ENCODE measurements around the gene C3orf20. TPM values are rescaled to one million over a fixed set of nuclear protein-coding genes. Genes with fewer than 3 reads are reported as not detected.
A peak's percentile ranks its signal among the peaks of the same experiment; 100 is the strongest.

Gene C3orf20
- total RNA-seq, 1 experiment from 2014 or later = not detected

DNA sequence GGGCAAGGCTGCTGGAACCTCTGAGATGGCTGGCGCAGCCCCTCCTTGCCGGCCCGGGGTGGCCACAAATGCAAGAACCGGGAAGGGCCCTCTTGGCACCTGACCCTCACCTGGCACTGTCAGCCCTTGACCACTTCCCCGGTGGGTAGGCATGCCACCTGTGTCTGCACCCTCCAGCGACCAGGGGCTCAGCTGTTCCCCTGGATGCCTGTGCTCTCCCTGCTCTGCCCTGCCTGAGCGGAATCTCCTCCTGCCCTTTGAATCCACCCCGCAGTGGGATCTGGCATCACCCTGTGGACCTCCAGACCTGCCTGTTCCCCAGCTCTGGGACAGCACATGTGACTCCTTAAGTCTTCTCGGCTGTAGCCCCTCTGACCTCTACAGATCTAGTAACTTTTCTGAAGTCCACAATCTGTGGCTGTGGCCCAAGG lies 117.8 kb downstream of the C3orf20 start:
- Mint-ChIP-seq H3K36me3 (no peaks in the 10 kb centered on the region), H3K4me1 (peaks cover 18% of the 10 kb centered on the region), H3K4me3 (no peak overlapping the region), H3K27me3 (ENCODE audit: low read depth) (no peaks in the 10 kb centered on the region), H3K9me3 (no peaks in the 10 kb centered on the region), H3K27ac (peak overlapping the region; percentile 15; the same call in 1 of the 2 replicates)
- TF ChIP-seq OVOL2 (CRISPR knock-in tag; IDR thresholded peaks at IDR 0.05; ENCODE audit: borderline replicate concordance) (no peak), ZBTB21 (CRISPR knock-in tag; IDR thresholded peaks at IDR 0.05; ENCODE audit: borderline replicate concordance) (no peak), ZNF416 (CRISPR knock-in tag; IDR thresholded peaks at IDR 0.05) (no peak), EMX1 (CRISPR knock-in tag; IDR thresholded peaks at IDR 0.05) (no peak), GABPB1 (CRISPR knock-in tag; IDR thresholded peaks at IDR 0.05) (no peak), KAT7 (CRISPR knock-in tag; IDR thresholded peaks at IDR 0.05; ENCODE audit: borderline replicate concordance) (no peak), JAZF1 (CRISPR knock-in tag; IDR thresholded peaks at IDR 0.05) (no peak), NFE2L1 (CRISPR knock-in tag; IDR thresholded peaks at IDR 0.05) (no peak), FOXP1 (CRISPR knock-in tag; IDR thresholded peaks at IDR 0.05; ENCODE audit: borderline replicate concordance) (no peak), GRHL2 (CRISPR knock-in tag; IDR thresholded peaks at IDR 0.05; ENCODE audit: insufficient replicate concordance, severe bottlenecking) (no peak)
- TF ChIP-seq, protein P1, sequence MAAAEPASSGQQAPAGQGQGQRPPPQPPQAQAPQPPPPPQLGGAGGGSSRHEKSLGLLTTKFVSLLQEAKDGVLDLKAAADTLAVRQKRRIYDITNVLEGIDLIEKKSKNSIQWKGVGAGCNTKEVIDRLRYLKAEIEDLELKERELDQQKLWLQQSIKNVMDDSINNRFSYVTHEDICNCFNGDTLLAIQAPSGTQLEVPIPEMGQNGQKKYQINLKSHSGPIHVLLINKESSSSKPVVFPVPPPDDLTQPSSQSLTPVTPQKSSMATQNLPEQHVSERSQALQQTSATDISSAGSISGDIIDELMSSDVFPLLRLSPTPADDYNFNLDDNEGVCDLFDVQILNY (CRISPR knock-in tag; IDR thresholded peaks at IDR 0.05) = no peak
- TF ChIP-seq, protein P2, sequence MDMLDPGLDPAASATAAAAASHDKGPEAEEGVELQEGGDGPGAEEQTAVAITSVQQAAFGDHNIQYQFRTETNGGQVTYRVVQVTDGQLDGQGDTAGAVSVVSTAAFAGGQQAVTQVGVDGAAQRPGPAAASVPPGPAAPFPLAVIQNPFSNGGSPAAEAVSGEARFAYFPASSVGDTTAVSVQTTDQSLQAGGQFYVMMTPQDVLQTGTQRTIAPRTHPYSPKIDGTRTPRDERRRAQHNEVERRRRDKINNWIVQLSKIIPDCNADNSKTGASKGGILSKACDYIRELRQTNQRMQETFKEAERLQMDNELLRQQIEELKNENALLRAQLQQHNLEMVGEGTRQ (CRISPR knock-in tag; IDR thresholded peaks at IDR 0.05) = no peak
- TF ChIP-seq, protein P3, sequence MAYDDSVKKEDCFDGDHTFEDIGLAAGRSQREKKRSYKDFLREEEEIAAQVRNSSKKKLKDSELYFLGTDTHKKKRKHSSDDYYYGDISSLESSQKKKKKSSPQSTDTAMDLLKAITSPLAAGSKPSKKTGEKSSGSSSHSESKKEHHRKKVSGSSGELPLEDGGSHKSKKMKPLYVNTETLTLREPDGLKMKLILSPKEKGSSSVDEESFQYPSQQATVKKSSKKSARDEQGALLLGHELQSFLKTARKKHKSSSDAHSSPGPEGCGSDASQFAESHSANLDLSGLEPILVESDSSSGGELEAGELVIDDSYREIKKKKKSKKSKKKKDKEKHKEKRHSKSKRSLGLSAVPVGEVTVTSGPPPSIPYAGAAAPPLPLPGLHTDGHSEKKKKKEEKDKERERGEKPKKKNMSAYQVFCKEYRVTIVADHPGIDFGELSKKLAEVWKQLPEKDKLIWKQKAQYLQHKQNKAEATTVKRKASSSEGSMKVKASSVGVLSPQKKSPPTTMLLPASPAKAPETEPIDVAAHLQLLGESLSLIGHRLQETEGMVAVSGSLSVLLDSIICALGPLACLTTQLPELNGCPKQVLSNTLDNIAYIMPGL (CRISPR knock-in tag; IDR thresholded peaks at IDR 0.05) = no peak
- TF ChIP-seq, protein P4, sequence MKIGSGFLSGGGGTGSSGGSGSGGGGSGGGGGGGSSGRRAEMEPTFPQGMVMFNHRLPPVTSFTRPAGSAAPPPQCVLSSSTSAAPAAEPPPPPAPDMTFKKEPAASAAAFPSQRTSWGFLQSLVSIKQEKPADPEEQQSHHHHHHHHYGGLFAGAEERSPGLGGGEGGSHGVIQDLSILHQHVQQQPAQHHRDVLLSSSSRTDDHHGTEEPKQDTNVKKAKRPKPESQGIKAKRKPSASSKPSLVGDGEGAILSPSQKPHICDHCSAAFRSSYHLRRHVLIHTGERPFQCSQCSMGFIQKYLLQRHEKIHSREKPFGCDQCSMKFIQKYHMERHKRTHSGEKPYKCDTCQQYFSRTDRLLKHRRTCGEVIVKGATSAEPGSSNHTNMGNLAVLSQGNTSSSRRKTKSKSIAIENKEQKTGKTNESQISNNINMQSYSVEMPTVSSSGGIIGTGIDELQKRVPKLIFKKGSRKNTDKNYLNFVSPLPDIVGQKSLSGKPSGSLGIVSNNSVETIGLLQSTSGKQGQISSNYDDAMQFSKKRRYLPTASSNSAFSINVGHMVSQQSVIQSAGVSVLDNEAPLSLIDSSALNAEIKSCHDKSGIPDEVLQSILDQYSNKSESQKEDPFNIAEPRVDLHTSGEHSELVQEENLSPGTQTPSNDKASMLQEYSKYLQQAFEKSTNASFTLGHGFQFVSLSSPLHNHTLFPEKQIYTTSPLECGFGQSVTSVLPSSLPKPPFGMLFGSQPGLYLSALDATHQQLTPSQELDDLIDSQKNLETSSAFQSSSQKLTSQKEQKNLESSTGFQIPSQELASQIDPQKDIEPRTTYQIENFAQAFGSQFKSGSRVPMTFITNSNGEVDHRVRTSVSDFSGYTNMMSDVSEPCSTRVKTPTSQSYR (CRISPR knock-in tag; IDR thresholded peaks at IDR 0.05) = no peak
- no peak for ATAC-seq
- POLR2A ChIA-PET = interaction anchor here (0.6 kb wide), 1 partner anchor 1055 kb away, joined by 4 read pairs; no protein-coding TSS in a partner anchor
- DNase-seq (ENCODE audit: low spot score) = no peak
- CTCF ChIA-PET = interaction anchor here (0.9 to 6.9 kb wide), 9 partner anchors 8 to 141 kb away, joined by 4 to 74 read pairs (median 7); partner anchors contain the start of gene CCDC174

DNA sequence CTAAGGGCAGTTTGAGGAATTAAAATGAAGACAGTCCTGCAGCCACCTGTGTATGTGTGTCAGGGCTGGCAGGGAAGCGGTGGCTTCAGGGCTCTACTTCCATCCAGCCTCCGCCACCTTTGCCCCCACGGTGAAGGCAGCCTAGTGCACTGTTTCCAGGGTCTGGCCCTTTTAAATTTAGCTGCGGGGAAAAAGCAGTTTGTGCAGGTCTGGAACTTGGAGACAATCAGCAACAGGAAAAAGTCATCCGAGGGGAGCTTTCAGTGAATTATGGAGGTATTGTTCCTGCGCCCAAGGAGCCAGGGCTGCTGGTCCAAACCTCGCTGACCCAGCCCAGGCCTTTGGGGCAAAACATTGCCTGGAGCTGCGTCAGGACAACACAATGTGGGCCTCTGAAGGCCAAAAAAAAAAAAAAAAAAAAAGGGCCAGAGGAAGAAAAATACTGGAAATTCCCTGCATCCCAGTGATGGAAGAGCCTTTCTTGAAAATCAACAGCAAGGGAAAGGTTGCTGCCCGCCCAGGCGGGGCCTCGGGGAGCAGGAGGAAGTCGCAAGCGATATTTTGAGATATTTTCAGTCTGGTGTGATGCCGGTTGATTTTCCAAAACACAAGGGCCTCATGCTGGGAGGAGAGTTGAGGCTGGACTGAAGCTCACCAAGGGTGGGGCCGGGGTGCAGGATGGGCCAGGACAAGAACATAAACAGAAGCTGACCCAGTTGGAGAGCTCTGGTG lies 118.4 kb downstream of the C3orf20 start:
- Mint-ChIP-seq H3K27me3 (ENCODE audit: low read depth) (no peaks in the 10 kb centered on the region), H3K27ac (0 out of 2 replicates have a peak overlapping the region, but pooled peaks have one; percentile 15), H3K4me1 (peaks cover 18% of the 10 kb centered on the region), H3K9me3 (no peaks in the 10 kb centered on the region), H3K4me3 (no peak overlapping the region), H3K36me3 (no peaks in the 10 kb centered on the region)
- no peak for ATAC-seq
- ChIA-PET CTCF (interaction anchor here (0.8 to 6.9 kb wide), 9 partner anchors 9 to 142 kb away, joined by 3 to 74 read pairs (median 6); partner anchors contain the start of gene CCDC174), POLR2A (interaction anchor here (0.6 kb wide), 1 partner anchor 1056 kb away, joined by 4 read pairs; no protein-coding TSS in a partner anchor)
- TF ChIP-seq, protein P5, sequence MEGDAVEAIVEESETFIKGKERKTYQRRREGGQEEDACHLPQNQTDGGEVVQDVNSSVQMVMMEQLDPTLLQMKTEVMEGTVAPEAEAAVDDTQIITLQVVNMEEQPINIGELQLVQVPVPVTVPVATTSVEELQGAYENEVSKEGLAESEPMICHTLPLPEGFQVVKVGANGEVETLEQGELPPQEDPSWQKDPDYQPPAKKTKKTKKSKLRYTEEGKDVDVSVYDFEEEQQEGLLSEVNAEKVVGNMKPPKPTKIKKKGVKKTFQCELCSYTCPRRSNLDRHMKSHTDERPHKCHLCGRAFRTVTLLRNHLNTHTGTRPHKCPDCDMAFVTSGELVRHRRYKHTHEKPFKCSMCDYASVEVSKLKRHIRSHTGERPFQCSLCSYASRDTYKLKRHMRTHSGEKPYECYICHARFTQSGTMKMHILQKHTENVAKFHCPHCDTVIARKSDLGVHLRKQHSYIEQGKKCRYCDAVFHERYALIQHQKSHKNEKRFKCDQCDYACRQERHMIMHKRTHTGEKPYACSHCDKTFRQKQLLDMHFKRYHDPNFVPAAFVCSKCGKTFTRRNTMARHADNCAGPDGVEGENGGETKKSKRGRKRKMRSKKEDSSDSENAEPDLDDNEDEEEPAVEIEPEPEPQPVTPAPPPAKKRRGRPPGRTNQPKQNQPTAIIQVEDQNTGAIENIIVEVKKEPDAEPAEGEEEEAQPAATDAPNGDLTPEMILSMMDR (IDR thresholded peaks at IDR 0.05) = no peak
- TF ChIP-seq ELF4 (CRISPR knock-in tag; IDR thresholded peaks at IDR 0.05; ENCODE audit: low read depth) (no peak), TEAD1 (CRISPR knock-in tag; IDR thresholded peaks at IDR 0.05) (no peak), SMAD3 (CRISPR knock-in tag; IDR thresholded peaks at IDR 0.05; ENCODE audit: borderline replicate concordance) (no peak), CBFB (CRISPR knock-in tag; IDR thresholded peaks at IDR 0.05; ENCODE audit: low read depth) (no peak), HMGA2 (CRISPR knock-in tag; IDR thresholded peaks at IDR 0.05) (no peak)
- TF ChIP-seq, protein P4 (CRISPR knock-in tag; IDR thresholded peaks at IDR 0.05) = no peak
- TF ChIP-seq, protein P6, sequence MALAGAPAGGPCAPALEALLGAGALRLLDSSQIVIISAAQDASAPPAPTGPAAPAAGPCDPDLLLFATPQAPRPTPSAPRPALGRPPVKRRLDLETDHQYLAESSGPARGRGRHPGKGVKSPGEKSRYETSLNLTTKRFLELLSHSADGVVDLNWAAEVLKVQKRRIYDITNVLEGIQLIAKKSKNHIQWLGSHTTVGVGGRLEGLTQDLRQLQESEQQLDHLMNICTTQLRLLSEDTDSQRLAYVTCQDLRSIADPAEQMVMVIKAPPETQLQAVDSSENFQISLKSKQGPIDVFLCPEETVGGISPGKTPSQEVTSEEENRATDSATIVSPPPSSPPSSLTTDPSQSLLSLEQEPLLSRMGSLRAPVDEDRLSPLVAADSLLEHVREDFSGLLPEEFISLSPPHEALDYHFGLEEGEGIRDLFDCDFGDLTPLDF (CRISPR knock-in tag; IDR thresholded peaks at IDR 0.05) = no peak
- DNase-seq (ENCODE audit: low spot score) = no peak

Data from WTC11 (cell line).